Measurements from ENCODE around the gene TAF1L.
"Not testable (repeated sequence)": the region's sequence is repeated elsewhere in the genome, so short reads cannot be mapped to it uniquely, and the experiment has no call there.

The TAF1L gene, protein sequence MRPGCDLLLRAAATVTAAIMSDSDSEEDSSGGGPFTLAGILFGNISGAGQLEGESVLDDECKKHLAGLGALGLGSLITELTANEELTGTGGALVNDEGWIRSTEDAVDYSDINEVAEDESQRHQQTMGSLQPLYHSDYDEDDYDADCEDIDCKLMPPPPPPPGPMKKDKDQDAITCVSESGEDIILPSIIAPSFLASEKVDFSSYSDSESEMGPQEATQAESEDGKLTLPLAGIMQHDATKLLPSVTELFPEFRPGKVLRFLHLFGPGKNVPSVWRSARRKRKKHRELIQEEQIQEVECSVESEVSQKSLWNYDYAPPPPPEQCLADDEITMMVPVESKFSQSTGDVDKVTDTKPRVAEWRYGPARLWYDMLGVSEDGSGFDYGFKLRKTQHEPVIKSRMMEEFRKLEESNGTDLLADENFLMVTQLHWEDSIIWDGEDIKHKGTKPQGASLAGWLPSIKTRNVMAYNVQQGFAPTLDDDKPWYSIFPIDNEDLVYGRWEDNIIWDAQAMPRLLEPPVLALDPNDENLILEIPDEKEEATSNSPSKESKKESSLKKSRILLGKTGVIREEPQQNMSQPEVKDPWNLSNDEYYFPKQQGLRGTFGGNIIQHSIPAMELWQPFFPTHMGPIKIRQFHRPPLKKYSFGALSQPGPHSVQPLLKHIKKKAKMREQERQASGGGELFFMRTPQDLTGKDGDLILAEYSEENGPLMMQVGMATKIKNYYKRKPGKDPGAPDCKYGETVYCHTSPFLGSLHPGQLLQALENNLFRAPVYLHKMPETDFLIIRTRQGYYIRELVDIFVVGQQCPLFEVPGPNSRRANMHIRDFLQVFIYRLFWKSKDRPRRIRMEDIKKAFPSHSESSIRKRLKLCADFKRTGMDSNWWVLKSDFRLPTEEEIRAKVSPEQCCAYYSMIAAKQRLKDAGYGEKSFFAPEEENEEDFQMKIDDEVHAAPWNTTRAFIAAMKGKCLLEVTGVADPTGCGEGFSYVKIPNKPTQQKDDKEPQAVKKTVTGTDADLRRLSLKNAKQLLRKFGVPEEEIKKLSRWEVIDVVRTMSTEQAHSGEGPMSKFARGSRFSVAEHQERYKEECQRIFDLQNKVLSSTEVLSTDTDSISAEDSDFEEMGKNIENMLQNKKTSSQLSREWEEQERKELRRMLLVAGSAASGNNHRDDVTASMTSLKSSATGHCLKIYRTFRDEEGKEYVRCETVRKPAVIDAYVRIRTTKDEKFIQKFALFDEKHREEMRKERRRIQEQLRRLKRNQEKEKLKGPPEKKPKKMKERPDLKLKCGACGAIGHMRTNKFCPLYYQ (N-terminal part only)

DNA sequence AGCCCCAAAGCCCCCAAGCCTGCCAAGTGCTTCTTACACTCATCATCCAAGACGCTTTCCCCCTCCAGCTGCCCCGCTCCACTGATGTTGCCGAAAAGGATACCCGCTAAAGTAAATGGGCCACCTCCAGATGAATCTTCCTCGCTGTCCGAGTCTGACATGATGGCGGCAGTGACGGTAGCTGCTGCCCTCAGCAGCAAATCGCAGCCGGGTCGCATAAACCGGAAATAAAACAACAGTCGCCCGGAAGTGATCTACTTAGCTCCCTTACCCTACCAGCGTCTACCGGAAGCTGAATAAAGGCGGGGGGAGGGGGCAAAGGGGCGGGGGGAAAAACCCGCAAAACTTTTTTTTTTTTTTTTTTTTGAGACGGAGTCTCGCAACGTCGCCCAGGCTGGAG lies at the start of gene TAF1L:
Gene TAF1L (minus strand): TSS at position 308 of the 400 bp plus-strand sequence. CDS start 90 bp downstream, at position 218.
- no peak for DNase-seq (ENCODE audit: low read depth, low spot score)

DNA sequence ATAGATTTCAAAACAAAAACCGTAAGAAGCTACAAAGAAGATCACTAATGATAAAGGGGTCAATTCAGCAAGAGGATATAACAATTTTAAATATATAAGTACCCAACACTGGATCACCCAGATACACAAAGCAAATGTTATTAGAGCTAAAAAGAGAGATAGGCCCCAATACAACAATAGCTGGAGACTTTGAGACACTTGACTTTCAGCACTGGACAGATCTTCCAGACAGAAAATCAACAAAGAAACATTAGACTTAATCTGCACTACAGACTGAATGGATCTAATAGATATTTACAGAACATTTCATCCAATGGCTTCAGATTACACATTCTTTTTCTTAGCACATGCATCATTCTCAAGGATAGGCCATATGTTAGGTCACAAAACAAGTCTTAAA lies 46.3 kb upstream of the TAF1L start:
- DNase-seq (ENCODE audit: low read depth, low spot score) = no peak

DNA sequence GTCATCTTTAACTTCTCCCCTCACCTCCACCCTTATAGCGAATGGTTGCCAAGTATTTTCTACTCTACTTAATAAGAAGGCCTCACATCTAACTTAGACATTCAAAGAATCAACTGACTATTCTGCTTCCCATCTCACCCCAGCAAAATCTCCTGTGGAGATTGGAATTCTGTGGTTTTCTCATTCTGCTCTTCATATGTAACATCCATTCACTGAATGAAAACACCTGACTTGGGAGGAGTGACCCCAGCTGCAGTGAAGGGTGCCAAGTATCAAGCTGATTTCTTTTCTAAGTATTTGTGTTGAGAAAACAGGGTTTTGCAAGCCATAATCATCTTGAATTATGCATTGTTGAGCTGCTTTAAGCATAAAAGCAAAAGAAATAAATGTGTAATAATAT lies 42.5 kb upstream of the TAF1L start:
- DNase-seq (ENCODE audit: low read depth, low spot score) = no peak

DNA sequence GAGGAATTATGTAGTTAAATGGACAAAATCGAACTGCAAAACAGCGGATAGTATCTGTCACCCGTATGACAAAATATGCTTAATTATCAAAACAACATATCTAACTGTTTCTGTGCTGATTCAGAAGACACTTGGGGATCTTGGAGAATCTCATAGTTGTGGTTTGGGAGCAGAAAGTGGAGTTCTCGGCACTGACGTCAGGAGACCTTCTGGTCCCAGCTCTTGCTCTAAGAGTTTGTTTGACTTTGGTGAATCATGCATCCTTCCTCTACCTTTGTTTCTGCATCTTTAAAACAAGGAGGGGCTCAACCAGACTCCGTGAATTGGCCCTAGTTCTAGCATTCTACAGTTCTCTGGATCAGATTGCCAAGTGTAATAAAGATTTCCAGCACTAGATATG lies 37.0 kb upstream of the TAF1L start:
- DNase-seq (ENCODE audit: low read depth, low spot score) = no peak

DNA sequence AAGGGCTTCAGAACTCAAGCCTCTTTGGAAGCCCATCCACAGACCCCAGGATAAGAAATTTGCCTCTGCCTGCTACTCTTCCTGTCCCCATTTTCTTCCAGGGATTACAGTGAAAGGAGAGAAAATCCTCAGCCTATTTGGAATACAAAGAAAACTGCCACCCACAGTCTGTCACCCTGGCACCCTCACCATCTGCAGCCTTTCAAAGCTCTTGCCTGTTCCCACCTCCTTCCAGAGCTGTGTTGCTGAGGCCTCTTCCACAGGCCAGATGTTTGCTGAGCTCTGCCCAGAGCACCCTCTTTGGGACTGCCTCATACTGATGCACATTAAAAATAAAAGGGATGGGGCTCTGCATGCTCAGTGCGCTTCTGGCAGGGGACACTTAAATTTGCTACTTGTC lies 35.9 kb upstream of the TAF1L start:
- no peak for DNase-seq (ENCODE audit: low read depth, low spot score)

DNA sequence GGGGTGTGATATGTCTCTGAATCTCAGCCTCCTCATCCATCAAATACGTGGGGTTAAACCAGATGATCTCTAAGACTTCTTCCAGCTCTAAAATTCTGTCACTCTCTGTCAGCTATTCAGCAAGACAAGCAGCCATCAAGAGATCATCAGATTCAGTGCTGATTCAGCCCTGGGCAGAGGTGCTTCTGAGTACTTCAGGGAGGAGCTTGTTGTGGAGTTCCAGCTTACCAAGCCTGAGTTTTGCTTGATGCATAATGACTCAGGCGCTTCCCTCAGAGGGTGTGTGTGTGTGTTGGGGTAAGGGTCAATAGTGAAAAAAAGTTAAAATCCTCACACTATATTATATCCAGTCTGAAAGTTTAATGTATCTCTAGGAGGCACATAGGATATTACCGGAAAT lies 29.6 kb upstream of the TAF1L start:
- DNase-seq (ENCODE audit: low read depth, low spot score) = no peak

DNA sequence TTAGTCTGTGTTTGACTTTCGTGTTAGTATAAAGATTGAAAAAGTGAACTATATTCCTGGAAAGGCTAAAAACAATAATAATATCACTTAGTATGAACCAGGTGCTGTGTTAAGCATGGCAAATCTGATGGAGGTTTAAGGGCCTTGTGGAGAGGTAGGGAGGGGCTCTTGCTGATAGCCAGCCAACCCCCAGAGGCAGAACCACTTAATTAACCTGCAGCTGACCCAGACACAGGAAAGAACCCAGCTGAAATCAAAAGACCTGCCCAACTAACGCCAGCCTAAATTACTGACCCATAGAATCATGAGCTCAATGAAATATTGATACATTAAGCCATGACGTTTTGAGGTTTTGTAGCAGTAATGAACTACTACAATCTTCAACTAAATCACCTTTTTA lies 28.3 kb upstream of the TAF1L start:
- no peak for DNase-seq (ENCODE audit: low read depth, low spot score)

DNA sequence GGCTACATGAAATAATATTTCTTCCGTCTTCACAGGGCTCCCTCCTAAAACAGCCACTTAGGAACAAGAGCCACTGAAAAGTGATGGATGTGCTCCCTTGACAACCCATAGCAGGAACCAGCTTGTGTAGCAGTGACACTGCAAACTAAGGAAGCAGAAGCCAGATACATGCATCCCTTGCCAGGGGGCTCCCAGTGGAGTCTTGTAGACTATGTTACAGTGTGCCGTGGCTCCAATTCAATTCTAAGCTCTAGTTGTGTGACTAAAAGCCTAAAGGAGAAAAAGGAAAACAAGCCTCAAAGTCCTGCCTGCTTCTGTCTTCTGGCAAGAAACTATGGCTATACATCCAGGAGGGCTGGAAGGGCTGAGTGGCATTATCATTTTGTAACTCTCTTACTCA lies 12.2 kb upstream of the TAF1L start:
- no peak for DNase-seq (ENCODE audit: low read depth, low spot score)

DNA sequence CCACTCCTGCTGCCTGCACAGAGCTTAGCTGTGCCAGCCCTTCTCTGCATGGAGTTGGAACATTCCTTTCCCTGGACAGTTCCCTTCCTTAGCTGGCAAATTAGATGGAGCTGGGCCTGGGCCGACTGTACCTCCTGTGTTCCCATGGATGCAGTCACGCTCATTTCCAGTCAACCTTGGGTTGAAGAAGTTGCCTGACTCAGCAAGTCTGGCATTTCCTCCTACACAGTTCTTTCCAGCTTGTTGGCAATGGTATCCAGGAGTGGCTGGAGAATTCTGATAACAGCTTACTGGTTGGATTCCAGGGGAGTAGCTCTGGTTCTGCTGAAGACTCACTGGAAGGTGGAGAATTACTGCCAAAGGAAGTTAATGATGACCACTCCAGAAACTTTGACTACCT lies 9.2 kb upstream of the TAF1L start:
- DNase-seq (ENCODE audit: low read depth, low spot score) = no peak

DNA sequence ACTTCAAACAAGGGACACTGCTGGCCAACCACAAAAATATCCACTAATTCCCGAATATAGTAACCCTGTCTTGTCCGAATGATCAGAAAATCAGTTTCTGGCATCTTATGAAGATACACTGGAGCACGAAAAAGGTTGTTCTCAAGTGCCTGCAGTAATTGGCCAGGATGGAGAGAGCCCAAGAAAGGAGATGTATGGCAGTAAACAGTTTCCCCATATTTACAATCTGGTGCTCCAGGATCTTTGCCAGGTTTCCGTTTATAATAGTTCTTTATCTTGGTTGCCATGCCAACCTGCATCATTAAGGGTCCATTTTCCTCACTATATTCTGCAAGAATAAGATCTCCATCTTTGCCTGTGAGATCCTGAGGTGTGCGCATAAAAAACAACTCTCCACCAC lies 2.3 kb downstream of the TAF1L start:
- not testable (repeated sequence) for DNase-seq (ENCODE audit: low read depth, low spot score)

DNA sequence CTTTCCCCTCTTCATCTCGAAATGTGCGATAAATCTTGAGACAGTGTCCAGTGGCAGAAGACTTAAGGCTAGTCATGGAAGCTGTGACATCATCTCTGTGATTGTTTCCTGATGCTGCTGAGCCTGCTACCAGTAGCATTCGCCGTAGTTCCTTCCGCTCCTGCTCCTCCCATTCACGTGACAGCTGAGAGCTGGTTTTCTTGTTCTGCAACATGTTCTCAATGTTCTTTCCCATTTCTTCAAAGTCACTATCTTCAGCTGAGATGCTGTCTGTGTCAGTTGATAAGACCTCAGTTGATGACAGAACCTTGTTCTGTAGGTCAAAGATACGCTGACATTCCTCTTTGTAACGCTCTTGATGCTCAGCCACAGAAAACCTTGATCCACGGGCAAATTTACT lies 3.5 kb downstream of the TAF1L start:
- no peak for DNase-seq (ENCODE audit: low read depth, low spot score)

DNA sequence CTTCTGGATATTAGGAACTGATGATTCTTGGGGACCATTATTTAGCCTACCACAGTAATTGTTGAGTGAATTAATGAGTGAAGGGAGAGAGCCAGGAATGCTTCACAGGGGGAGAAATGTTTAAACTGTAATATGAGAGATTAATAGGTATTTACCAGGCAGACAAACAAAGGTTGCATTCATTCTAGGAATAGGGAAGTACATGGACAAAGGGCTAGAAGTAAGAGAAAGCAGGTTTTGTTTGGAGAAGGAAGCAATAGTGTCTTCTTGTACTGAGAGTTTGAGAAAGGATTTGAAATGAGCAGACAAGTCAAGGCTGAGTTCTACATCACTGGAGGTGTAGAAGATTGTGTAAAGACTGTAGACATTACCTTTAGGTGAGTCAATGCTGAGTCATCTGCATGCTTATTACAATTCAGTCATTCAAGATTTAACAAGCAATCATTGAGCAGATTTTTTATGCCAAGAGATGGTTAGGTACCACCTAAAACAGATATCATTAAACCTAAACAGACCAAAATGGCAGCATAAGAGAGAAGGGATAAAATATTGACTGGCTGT lies 8.0 kb downstream of the TAF1L start:
- no peak for DNase-seq (ENCODE audit: low read depth, low spot score)

DNA sequence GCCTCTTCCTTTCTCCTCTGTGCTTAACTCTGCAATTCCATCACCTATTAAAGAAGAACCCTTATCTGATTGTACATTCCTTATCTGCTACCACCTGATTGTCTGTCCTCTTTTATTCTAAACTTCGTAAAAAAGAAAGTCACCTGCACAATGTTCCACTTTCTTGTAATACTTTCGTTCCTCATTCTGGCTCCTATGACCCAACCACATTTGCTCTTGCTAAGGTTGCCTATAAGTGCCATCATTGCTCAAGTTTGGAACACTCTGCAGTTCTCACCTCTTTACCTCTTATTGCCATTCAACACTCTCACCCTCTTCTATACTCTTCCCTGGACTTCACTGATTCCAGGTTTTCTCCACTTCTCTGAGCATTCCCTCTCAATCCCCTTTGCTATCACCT lies 10.1 kb downstream of the TAF1L start:
- no peak for DNase-seq (ENCODE audit: low read depth, low spot score)

DNA sequence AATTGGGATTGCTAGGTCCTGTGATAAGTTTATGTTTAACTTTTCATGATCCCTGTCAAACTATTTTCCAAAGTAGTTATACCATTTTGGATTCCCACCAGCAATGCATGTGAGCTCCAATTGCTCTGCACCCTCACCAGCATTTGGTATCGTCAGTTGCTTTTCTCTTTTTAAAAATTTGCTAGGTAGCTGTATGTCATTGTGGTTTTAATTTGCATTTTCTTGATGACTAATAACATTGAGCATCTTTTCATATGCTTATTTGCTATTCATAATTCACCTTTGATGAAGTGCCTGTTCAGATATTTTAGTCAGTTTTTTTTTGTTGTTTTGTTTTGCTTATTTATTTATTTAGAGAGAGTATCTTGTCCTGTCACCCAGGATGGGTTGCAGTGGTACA lies 12.5 kb downstream of the TAF1L start:
- DNase-seq (ENCODE audit: low read depth, low spot score) = no peak

DNA sequence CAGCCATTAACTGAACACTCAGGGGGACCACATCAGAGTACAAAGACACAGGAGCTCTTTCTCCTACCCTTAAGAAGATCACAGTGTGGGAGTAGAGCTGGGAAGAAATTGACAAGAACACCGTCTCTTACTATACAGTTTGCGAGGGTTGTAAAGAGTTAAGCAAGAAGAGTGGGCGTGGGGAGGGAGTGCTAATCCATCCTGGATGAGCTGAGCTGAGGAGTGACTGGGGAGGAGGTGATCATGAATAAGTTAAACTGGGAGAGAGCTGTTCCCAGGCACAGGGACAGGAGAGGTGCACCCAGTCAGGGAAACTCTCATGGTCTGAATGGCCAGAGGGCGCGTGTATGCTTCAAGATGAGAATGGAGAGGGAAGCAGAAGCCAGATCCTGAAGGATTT lies 17.2 kb downstream of the TAF1L start:
- DNase-seq (ENCODE audit: low read depth, low spot score) = no peak

DNA sequence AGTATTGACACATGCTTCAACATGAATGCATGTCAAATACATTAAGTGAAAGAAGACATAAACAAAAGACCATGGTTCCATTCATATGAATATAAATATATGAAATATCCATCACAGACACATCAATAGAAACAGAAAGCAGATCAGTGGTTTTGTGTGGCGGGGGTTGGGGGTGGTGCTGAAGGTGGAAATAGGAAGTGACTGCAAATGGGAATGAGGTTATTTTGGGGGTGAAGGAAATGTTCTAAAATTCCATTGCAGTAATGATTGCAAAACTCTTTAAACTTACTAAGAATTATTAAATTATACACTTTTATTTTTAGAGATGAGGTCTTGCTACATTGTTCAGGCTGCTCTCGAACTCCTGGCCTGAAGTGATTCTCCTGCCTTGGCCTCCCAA lies 28.7 kb downstream of the TAF1L start:
- DNase-seq (ENCODE audit: low read depth, low spot score) = no peak

DNA sequence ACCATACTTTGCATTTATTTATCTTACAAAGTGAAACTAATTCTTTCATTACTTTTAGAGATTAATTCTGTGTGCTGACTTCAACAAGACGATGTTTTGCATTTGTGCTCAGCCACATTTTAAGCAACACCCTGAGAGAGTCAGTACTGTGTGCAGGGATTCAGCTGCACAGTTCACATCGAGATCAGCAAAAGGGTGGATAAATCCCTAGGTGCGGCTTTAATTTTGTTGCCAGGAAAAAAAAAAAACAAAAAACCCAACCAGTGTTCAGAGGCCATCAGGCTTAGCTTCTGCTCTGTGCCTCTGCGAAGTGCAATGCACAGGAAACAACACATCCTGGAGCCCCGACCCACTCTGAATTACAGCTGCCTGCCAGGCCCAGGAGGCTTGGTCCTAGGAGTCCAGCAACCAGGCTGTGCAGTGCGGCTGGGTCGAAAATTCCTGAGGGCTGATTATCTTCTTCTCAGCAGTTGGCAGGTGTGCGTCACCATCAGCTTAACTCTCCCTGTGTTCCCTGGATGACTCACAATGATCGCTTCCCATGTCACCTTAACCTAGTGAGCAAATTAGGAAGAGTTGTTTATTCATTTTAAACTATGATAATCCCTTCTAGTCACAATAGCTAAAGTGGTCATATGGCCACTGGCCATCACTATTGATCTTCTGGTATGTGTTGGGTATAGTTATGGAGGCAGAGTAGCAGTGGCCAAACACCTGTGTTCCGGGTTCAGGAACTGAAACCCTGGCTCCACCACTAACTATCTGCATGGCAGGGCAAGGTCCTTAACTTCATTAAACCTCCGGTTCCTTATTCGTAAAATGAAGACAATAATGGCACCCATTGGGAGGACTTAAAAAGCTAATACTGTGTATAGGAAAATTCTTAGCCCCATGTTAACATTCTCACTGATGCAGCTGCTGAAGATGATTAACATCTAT lies 31.3 kb downstream of the TAF1L start:
- no peak for DNase-seq (ENCODE audit: low read depth, low spot score)

DNA sequence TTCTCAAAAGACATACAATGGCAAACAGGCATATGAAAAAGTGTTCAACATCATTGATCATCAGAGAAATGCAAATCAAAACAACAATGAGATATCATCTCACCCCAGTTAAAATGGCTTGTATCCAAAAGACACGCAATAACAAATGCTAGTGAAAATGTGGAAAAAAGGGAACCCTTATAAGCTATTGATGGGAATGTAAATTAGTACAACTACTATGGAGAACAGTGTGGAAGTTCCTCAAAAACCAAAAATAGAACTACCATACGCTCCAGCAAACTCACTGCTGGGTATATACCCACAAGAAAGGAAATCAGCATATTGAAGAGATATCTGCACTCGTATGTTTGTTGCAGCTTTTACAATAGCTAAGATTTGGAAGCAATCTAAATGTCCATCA lies 36.4 kb downstream of the TAF1L start:
- DNase-seq (ENCODE audit: low read depth, low spot score) = not testable (repeated sequence)

DNA sequence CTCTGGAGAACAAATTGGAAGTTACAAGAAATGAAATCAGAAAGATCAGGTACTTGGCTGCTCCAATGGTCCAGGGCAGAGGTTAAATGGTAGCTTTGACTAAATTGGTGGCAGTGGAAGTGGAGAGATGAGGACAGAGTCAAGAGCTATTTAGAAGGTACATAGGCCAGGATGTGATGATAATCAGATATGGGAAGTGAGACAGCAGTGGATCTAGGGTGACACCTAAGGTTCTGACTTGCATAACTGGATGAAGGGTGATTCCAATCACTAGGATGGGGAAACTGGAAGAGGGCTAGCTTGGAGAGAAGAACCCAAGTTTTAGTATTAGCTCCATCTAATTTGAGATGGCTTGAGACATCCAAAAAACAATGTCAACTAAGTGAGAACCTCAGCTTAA lies 38.5 kb downstream of the TAF1L start:
- DNase-seq (ENCODE audit: low read depth, low spot score) = no peak

DNA sequence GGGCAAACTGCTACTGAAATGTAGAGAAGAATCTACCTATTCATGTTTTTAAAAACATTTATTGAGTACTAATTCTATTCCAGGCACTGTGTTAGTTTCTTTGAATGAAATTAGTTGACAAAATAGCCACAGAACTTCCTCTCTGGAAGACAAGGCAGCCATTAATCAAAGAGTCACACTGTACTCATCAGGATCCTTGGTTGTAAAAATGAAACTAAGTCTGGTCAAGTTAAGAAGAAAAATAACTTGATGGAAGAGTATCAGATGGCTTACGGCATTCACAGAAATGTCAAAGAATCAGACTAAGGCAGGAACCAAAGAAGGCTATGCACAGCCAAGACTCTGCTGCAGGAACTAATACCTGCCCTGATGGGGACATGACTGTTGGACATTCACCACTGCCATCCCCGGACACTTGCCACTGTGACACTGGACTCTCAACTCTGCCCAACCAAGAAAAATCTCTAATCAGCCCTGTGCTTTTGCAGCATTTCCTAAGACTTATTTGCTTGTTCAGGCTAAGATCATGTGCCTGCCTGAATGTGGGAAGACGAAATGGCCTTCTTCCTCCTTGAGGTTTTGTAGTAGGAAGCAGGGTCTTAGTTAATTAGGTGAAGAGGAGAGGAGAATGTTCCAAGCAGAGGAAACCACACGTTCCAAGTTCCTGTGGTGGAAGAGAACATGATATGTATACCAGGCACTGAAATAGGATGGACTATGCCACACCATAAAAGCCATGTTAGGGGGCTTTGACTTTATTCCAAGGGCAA lies 39.2 kb downstream of the TAF1L start:
- no peak for DNase-seq (ENCODE audit: low read depth, low spot score)
